IMR-90 (cell line): ENCODE results near the gene GAS7.

Experiments
- BHLHE40 ChIP-seq: fragments of 150-350 bp; IDR thresholded peaks from 2 replicates; pipeline ENCODE4 v1.6.1; 2016; ENCODE audit warnings: mild to moderate bottlenecking, low read depth, low read length
- CEBPB ChIP-seq: IDR thresholded peaks from 2 replicates; pipeline ENCODE4 v1.6.1; 2012; ENCODE audit warnings: low read depth, low read length, improper control_type of control experiment
- CHD1 ChIP-seq: IDR thresholded peaks from 2 replicates; pipeline ENCODE4 v1.6.1; 2012; ENCODE audit warnings: low read depth, low read length, improper control_type of control experiment
- CTCF ChIP-seq: conservative IDR thresholded peaks from 2 replicates; pipeline ENCODE4 v1.5.1; 2012; ENCODE audit warnings: mild to moderate bottlenecking, low read depth, low read length, improper control_type of control experiment
- ELK1 ChIP-seq: fragments of 150-350 bp; IDR thresholded peaks from 2 replicates; pipeline ENCODE4 v1.6.1; 2016; ENCODE audit warnings: low read depth, mild to moderate bottlenecking, low read length, moderate library complexity, borderline replicate concordance
- FOS ChIP-seq: fragments of 150-350 bp; IDR thresholded peaks from 2 replicates; pipeline ENCODE4 v1.6.1; 2016; ENCODE audit warnings: low read depth, low read length
- MAFK ChIP-seq: IDR thresholded peaks from 2 replicates; pipeline ENCODE4 v1.6.1; 2012; ENCODE audit warnings: low read depth, low read length, improper control_type of control experiment
- MAZ ChIP-seq: IDR thresholded peaks from 2 replicates; pipeline ENCODE4 v1.6.1; 2012; ENCODE audit warnings: low read depth, mild to moderate bottlenecking, low read length, improper control_type of control experiment, moderate library complexity, borderline replicate concordance
- MXI1 ChIP-seq: IDR thresholded peaks from 2 replicates; pipeline ENCODE4 v1.6.1; 2012; ENCODE audit warnings: low read depth, mild to moderate bottlenecking, low read length, moderate library complexity, borderline replicate concordance
- POLR2A ChIP-seq: IDR thresholded peaks from 2 replicates; pipeline ENCODE4 v1.6.1; 2012; ENCODE audit warnings: mild to moderate bottlenecking, low read depth, low read length
- RCOR1 ChIP-seq: IDR thresholded peaks from 2 replicates; pipeline ENCODE4 v1.6.1; 2012; ENCODE audit warnings: mild to moderate bottlenecking, low read length, improper control_type of control experiment; ENCODE audit not compliant: insufficient replicate concordance
- RFX5 ChIP-seq: IDR thresholded peaks from 2 replicates; pipeline ENCODE4 v1.8.0; 2012; ENCODE audit warnings: low read depth, mild to moderate bottlenecking, low read length, moderate library complexity
- TF ChIP-seq, protein P1 (sequence below): fragments of 150-350 bp; IDR thresholded peaks from 2 replicates; pipeline ENCODE4 v1.6.1; 2017; ENCODE audit warnings: mild to moderate bottlenecking, antibody characterized with exemption, low read length, low read depth

DNA sequence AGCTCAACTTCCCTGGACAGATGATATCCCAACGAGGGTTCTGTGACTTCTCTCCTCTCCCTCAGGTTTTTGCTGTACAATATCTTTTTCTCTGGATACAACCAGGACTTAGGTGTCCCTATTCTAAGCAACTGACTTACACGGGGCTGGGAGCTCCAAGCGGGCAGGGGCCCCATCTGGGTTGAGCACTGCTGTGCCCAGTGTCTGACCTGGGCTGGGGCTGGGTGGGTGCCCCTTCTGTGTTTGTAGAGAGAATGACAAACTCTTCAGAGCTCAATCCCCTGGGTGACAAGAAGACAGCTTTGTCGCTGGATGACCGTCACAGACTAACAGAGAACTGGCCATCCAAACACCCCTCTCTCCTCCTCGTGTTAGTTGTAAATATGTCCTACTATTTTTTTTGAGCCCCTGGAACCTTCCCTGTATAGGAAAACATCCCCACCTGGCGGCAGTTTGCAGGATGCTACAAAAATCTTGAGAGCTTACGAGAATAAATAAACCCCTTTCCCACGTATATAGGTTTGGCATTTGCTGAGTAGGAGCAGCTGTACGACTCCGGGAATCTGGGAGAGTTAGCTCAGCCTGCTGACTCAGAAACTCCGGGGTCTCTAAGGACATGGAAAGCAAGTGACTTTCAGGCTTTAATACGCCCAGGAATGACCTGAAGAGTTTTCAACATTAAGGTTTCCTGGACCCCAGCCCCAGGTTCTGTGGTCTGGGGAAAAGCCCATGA lies 269.6 kb downstream of the GAS7 start:
- TF ChIP-seq POLR2A (no peak), CTCF (peak; percentile 92), MXI1 (no peak), MAZ (0 out of 2 replicates have a peak, but pooled peaks have one; percentile 15), CHD1 (no peak), BHLHE40 (no peak), RCOR1 (no peak), CEBPB (no peak), MAFK (peak; percentile 79), ELK1 (no peak), FOS (peak; percentile 44; the same call in 1 of the 2 replicates), RFX5 (no peak)
- TF ChIP-seq, protein P1, sequence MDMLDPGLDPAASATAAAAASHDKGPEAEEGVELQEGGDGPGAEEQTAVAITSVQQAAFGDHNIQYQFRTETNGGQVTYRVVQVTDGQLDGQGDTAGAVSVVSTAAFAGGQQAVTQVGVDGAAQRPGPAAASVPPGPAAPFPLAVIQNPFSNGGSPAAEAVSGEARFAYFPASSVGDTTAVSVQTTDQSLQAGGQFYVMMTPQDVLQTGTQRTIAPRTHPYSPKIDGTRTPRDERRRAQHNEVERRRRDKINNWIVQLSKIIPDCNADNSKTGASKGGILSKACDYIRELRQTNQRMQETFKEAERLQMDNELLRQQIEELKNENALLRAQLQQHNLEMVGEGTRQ: no peak
